ENCODE measurements around the gene TRPM2.
"Not testable (repeated sequence)": the region's sequence is repeated elsewhere in the genome, so short reads cannot be mapped to it uniquely, and the experiment has no call there.

Gene TRPM2

DNA sequence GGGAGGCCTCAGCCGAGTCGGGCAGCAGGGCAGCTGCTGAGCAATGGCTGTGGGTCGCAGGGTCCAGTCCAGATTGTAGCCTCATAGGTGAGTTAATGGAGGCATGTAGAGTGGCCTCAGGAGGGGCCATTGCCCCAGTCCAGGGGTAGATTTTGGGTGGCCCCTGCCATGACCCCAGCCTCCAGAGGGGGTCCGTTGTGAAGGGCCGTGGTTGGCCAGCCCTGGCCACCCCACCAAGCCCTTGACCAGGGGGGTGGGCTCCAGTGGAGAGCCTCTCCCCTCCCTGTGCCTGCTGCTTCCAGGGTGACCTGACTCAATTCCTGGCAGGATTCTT, 26.1 kb downstream of the TRPM2 start:
- H3K9me3 Mint-ChIP-seq = peaks cover 11% of the 10 kb centered on the region
- H3K27ac Mint-ChIP-seq = no peak overlapping the region
- H3K4me3 Mint-ChIP-seq = no peak overlapping the region
- peaks cover 23% of the 10 kb centered on the region for H3K36me3 Mint-ChIP-seq (ENCODE audit: low read depth)
- H3K4me1 Mint-ChIP-seq (ENCODE audit: low read depth) = peaks cover 21% of the 10 kb centered on the region
- H3K27me3 Mint-ChIP-seq = no peaks in the 10 kb centered on the region

DNA sequence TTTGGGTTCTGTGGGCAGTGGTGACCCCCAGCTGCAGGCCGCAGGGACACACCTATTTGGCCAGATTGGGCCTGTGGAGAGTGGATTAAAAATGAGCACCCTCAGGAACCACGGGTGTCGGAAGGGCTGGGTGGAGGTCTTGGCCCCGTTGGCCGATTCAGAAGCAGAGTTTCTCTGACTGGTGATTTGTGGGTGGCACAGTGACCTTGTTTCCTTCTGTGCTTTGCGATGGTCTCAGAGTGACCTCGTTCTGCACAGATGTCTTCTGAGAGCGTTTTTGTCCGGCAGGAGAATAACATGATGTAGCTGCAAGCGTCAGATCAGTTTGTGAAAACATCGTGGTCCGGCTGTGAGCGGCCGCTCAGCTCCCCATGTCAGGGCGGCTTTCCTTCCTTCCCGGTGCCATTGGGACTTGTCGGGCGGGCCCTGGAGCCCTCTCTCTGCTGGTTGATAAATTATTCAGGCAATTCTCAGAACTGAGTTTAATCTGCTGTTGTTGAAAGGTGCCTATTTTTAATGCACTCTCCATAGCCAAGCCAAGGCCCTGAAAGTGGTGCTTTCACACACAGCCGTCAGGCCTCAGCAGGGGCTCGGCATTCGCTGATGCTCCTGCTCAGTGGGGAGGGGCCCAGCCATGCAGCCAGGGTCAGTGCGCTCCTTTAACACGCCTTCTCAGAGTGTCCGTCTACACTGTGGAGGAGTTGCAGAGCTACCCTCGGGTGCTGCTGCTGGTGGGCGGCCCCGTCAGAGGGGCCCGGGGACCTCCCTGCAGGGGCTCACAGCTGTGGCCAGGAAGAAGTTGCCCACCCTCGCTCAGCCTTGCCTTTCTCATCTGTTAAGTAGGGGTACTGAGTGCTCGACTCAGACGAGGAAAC, 26.8 kb downstream of the TRPM2 start:
- Mint-ChIP-seq H3K9me3 (peaks cover 19% of the 10 kb centered on the region), H3K27me3 (no peaks in the 10 kb centered on the region), H3K4me1 (ENCODE audit: low read depth) (peaks cover 13% of the 10 kb centered on the region), H3K36me3 (ENCODE audit: low read depth) (peaks cover 23% of the 10 kb centered on the region), H3K4me3 (no peak overlapping the region), H3K27ac (no peak overlapping the region)

DNA sequence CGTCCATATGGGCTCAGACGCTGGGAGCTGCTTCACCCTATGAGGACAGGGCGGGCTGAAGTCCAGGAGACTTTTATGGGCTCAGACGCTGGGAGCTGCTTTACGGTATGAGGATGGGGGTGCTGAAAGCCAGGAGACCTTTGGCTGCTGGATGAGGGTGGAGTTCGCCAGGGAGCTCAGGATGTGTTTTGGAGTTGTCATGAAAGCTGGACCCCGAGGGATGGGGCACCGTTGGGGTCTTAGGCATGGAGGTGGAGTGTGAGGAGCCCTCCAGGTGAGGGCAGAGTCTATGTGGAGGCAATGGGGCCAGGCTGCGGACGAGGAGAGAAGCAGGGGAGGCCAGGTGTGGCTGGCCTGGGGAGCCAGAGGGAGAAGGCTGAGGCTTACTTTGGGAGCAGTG, 27.5 kb downstream of the TRPM2 start:
- Mint-ChIP-seq H3K36me3 (ENCODE audit: low read depth) (peaks cover 23% of the 10 kb centered on the region), H3K4me3 (no peak overlapping the region), H3K4me1 (ENCODE audit: low read depth) (peaks cover 7% of the 10 kb centered on the region), H3K27me3 (no peaks in the 10 kb centered on the region), H3K27ac (no peak overlapping the region), H3K9me3 (peaks cover 24% of the 10 kb centered on the region)

DNA sequence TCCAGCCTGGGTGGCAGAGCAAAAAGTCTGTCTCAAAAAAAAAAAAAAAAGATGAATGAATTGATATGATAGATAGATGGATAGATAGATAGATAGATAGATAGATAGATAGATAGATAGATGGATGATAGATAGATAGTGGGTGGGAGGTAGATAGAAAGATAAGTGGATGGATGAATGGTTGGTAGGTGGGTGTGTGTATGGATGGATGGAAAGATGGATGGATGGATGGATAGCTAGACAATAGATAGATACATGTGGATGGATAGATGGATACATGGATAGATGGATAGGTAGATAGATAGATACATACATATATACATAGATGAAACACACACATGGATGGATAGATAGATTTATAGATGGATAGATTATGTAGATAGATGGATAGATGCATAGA, 28.5 kb downstream of the TRPM2 start:
- Mint-ChIP-seq H3K4me1 (ENCODE audit: low read depth) (no peaks in the 10 kb centered on the region), H3K9me3 (peaks cover 24% of the 10 kb centered on the region), H3K27me3 (no peaks in the 10 kb centered on the region), H3K36me3 (ENCODE audit: low read depth) (peaks cover 23% of the 10 kb centered on the region), H3K27ac (no peak overlapping the region), H3K4me3 (no peak overlapping the region)

DNA sequence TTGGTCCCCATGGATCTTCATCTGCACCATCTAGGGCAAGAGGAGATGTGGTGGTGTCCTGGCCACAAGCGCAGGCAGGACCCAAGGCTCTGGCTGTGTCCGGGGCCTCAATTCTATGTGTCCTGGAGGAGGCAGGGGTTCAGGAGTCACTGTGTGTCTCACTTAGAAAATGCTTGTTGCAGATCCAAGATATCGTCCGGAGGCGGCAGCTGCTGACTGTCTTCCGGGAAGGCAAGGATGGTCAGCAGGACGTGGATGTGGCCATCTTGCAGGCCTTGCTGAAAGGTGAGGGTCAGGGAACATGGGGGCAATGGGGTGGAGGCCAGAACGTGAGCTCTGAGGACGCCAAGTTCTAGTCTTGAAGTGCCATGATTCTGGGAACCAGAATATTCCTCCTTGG, 29.1 kb downstream of the TRPM2 start:
- Mint-ChIP-seq H3K4me3 (no peak overlapping the region), H3K27ac (no peak overlapping the region), H3K36me3 (ENCODE audit: low read depth) (peaks cover 23% of the 10 kb centered on the region), H3K9me3 (peaks cover 24% of the 10 kb centered on the region), H3K27me3 (no peaks in the 10 kb centered on the region), H3K4me1 (ENCODE audit: low read depth) (no peaks in the 10 kb centered on the region)

DNA sequence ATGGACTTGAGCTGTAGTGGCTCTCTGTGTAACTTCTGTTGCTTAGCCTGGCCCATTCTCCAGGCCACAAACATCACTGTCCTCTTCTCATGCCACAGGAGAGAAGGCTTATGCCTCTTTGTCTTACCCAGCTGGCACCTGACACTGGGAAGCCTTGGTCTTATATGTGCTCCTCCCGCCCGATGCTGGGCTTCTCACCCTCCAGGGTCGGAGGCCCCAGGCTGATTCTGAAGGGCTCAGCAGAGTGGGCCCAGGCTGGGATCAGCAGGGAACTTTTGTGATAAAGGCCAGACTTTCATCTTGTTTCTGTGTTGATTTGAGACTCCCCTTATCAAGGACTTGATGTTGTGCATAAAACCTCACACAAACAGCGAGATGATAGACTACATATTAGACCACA, 29.8 kb downstream of the TRPM2 start:
- Mint-ChIP-seq H3K4me1 (ENCODE audit: low read depth) (no peaks in the 10 kb centered on the region), H3K36me3 (ENCODE audit: low read depth) (peaks cover 23% of the 10 kb centered on the region), H3K27me3 (no peaks in the 10 kb centered on the region), H3K27ac (no peak overlapping the region), H3K4me3 (no peak overlapping the region), H3K9me3 (peaks cover 24% of the 10 kb centered on the region)

DNA sequence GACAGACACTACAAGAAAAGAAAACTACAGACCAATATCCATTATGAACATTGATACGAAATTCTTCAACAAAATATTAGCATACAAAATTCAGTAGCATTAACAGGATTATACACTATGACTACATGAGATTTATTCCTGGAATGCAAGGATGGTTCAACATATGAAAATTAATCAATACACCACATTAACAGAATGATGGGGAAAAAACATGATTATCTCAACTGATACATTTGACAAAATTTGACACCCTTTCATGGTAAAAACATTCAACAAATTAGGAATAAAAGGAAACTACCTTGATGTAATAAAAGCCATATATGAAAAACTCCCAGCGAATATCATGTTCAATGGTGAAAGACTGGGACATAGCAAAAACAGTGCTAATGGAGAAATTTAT, 31.5 kb downstream of the TRPM2 start:
- Mint-ChIP-seq H3K27ac (no peak overlapping the region), H3K9me3 (peaks cover 24% of the 10 kb centered on the region), H3K4me1 (ENCODE audit: low read depth) (no peaks in the 10 kb centered on the region), H3K36me3 (ENCODE audit: low read depth) (peaks cover 23% of the 10 kb centered on the region), H3K4me3 (no peak overlapping the region), H3K27me3 (no peaks in the 10 kb centered on the region)

DNA sequence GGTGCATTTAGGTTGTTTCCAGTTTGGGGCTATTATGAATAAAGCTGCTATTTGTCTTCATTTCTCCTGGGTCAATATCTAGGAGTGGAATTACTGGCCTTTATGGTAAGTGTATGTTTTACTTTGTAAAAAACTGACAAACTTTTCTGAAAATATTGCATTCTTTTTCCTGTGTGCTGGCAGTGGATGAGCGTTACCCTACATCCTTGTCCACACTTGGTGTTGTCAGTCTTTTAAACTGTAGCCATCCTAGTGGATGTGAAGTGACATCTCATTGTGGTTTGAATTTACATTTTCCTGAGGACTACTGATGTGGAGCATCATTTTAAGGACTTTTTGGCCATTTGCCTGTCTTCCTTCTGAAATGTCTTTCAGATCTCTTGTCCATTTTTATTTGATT, 35.9 kb downstream of the TRPM2 start:
- Mint-ChIP-seq H3K4me1 (ENCODE audit: low read depth) (no peaks in the 10 kb centered on the region), H3K36me3 (ENCODE audit: low read depth) (no peaks in the 10 kb centered on the region), H3K27ac (no peak overlapping the region), H3K9me3 (peaks cover 14% of the 10 kb centered on the region), H3K27me3 (no peaks in the 10 kb centered on the region), H3K4me3 (no peak overlapping the region)

DNA sequence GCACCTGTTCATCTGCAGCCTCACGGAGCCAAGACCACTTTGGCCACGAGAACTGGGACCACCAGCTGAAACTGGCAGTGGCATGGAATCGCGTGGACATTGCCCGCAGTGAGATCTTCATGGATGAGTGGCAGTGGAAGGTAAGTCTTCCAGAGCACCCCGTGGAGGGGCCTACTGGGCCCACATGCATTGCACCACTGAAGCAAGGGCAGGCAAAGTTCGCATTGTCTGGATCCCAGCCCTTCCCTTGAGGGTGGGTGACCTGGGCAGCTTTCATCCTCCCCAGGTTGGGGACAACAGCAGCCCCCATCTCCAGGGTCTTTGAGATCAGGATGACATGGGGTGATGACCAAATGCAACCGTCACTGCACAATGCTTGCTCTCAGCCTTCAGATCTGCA, 37.5 kb downstream of the TRPM2 start:
- Mint-ChIP-seq H3K27ac (no peak overlapping the region), H3K9me3 (no peaks in the 10 kb centered on the region), H3K36me3 (ENCODE audit: low read depth) (no peaks in the 10 kb centered on the region), H3K4me1 (ENCODE audit: low read depth) (no peaks in the 10 kb centered on the region), H3K27me3 (no peaks in the 10 kb centered on the region), H3K4me3 (no peak overlapping the region)

DNA sequence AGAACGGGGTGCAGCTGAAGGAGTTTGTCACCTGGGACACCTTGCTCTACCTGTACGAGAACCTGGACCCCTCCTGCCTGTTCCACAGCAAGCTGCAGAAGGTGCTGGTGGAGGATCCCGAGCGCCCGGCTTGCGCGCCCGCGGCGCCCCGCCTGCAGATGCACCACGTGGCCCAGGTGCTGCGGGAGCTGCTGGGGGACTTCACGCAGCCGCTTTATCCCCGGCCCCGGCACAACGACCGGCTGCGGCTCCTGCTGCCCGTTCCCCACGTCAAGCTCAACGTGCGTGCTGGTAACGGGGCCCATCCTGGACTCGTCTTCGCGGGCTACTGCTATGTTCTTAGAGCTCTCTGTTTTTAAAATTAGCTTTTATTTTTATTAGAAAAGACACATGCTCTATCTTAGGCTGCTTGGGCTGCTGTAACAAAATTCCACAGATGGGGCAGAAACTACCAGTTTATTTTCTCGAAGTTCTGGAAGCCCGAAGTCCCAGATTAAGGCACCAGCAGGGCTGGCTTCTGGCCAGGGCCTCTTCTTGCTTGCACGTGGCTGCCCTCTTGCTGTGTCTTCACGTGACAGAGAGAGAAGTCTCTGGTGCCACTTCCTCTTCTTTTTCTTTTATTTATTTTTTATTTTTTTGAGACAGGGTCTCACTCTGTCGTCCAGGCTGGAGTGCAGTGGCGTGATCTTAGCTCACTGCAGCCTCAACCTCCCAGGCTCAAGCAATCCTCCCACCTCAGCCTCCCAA, 38.1 kb downstream of the TRPM2 start:
- H3K27ac Mint-ChIP-seq = no peak overlapping the region
- H3K36me3 Mint-ChIP-seq (ENCODE audit: low read depth) = no peaks in the 10 kb centered on the region
- no peaks in the 10 kb centered on the region for H3K4me1 Mint-ChIP-seq (ENCODE audit: low read depth)
- H3K27me3 Mint-ChIP-seq = no peaks in the 10 kb centered on the region
- H3K4me3 Mint-ChIP-seq = no peak overlapping the region
- no peaks in the 10 kb centered on the region for H3K9me3 Mint-ChIP-seq

DNA sequence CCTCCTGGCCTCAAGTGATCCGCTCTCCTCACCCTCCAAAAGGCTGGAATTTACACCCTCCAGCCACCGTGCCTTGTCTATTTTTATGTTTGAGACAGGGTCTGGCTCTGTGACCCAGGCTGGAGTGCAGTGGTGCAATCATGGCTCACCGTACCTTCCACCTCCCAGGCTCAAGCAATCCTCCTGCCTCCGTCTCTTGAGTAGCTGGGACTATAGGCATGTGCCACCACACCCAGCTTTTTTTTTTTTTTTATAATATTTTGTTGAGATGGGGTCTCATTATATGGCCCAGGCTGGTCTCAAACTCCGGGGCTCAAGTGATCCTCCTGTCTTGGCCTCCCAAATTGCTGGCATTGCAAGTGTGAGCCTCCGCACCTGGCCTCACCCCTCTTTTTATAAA, 38.8 kb downstream of the TRPM2 start:
- Mint-ChIP-seq H3K27me3 (no peaks in the 10 kb centered on the region), H3K27ac (no peak overlapping the region), H3K9me3 (no peaks in the 10 kb centered on the region)

DNA sequence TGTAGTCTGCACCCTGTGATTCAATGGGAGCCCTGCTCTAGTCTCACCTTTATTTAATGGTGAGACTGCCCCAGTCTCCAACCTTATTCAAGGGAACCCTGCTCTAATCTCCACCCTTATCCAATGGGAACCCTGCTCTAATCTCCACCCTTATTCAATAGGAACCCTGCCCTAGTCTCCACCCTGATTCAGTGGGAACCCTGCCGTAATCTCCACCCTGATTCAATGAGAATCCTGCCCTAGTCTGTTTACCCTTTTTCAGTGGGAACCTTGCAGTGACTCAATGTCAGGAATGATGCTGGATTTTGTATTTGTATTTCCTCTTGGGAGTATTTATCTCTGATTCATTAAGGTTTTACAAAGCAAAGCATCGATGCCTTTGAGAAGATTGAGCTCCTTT, 39.5 kb downstream of the TRPM2 start:
- H3K4me1 Mint-ChIP-seq (ENCODE audit: low read depth) = no peaks in the 10 kb centered on the region
- H3K27ac Mint-ChIP-seq = no peak overlapping the region
- H3K27me3 Mint-ChIP-seq = no peaks in the 10 kb centered on the region
- H3K9me3 Mint-ChIP-seq = no peaks in the 10 kb centered on the region
- no peaks in the 10 kb centered on the region for H3K36me3 Mint-ChIP-seq (ENCODE audit: low read depth)
- H3K4me3 Mint-ChIP-seq = no peak overlapping the region

More for the DNA sequence above, 38.8 kb downstream of the TRPM2 start:
- H3K4me3 Mint-ChIP-seq = no peak overlapping the region
- no peaks in the 10 kb centered on the region for H3K4me1 Mint-ChIP-seq (ENCODE audit: low read depth)
- no peaks in the 10 kb centered on the region for H3K36me3 Mint-ChIP-seq (ENCODE audit: low read depth)

DNA sequence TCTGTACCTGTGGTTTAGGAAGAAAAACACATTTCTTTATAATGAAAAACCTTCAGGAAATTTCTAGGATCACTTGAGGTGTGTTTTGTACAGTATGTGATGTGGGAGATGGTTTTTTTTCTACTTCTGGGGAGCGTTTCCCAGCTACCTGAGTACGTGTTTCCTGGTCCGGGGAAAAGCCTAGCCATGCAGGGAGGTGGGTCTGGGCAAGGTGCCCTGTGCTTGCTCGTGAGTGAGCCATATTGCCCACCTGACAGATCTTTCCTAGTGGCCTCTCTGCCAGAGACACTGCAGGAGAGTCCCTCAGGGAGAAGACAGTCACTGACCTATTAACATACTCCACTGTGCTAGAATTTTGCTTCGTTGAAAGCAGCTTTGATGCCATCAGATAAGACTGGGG, 41.3 kb downstream of the TRPM2 start:
- Mint-ChIP-seq H3K27ac (no peak overlapping the region), H3K4me3 (no peak overlapping the region), H3K36me3 (ENCODE audit: low read depth) (no peaks in the 10 kb centered on the region), H3K9me3 (no peaks in the 10 kb centered on the region), H3K27me3 (no peaks in the 10 kb centered on the region), H3K4me1 (ENCODE audit: low read depth) (no peaks in the 10 kb centered on the region)

DNA sequence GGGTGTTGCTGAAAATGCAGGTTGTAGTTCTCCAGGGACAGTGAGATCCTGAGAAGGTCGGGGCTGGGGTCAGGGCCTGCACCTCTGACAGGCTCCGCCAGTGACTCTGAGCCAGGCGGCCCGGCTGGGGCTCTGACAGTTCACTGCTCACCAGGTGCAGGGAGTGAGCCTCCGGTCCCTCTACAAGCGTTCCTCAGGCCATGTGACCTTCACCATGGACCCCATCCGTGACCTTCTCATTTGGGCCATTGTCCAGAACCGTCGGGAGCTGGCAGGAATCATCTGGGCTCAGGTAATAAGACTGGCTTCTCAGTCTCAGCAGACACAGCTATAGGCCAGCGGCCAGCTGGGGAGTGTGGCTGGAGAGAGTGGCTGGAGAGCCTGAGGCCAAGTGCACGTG, 41.8 kb downstream of the TRPM2 start:
- no peaks in the 10 kb centered on the region for H3K4me1 Mint-ChIP-seq (ENCODE audit: low read depth)
- no peak overlapping the region for H3K4me3 Mint-ChIP-seq
- no peaks in the 10 kb centered on the region for H3K36me3 Mint-ChIP-seq (ENCODE audit: low read depth)
- no peaks in the 10 kb centered on the region for H3K27me3 Mint-ChIP-seq
- no peaks in the 10 kb centered on the region for H3K9me3 Mint-ChIP-seq
- no peak overlapping the region for H3K27ac Mint-ChIP-seq

DNA sequence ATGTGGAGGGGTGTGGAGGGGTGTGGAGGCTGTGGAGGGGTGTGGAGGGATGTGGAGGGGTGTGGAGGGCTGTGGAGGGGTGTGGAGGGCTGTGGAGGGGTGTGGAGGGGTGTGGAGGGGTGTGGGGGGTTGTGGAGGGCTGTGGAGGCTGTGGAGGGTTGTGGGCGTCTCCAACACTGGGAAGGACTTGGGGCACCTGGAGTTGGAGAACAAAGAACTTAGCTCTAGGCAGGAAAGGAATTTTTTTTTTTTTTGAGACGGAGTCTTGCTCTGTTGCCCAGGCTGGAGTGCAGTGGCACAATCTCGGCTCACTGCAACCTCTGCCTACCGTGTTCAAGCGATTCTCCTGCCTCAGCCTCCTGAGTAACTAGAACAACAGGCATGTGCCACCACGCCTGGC, 43.4 kb downstream of the TRPM2 start:
- H3K27ac Mint-ChIP-seq; H3K4me1 Mint-ChIP-seq (ENCODE audit: low read depth); H3K4me3 Mint-ChIP-seq; H3K9me3 Mint-ChIP-seq; H3K36me3 Mint-ChIP-seq (ENCODE audit: low read depth); H3K27me3 Mint-ChIP-seq: not testable (repeated sequence)
